NCI-H510A (cell line): ENCODE data around the gene LPP.

Experiments
- DNase-seq: peaks from one replicate; lab custom pipeline; 2025; lab: John Stamatoyannopoulos, UW

LPP gene

GRCh38 chr3:188749830-188750229 is 595.9 kb downstream of the LPP start:
- no peak for DNase-seq

- DNase-seq: no peak
Measured at GRCh38 chr3:188750617-188751016, 596.7 kb downstream of the LPP start.

- DNase-seq: no peak
Measured at GRCh38 chr3:188752850-188753249, 598.9 kb downstream of the LPP start.

- DNase-seq: no peak
Measured at GRCh38 chr3:188754267-188754666, 600.3 kb downstream of the LPP start.

GRCh38 chr3:188756241-188756640 is 602.3 kb downstream of the LPP start:
- DNase-seq: no peak

- no peak for DNase-seq
Measured at GRCh38 chr3:188759336-188760005, 605.5 kb downstream of the LPP start.

- no peak for DNase-seq
Measured at GRCh38 chr3:188760408-188760807, 606.5 kb downstream of the LPP start.

GRCh38 chr3:188761439-188761838 is 607.5 kb downstream of the LPP start:
- no peak for DNase-seq

GRCh38 chr3:188761964-188762363 is 608.0 kb downstream of the LPP start:
- no peak for DNase-seq

GRCh38 chr3:188764609-188765008 is 610.7 kb downstream of the LPP start:
- DNase-seq: no peak

GRCh38 chr3:188769831-188770230 is 615.9 kb downstream of the LPP start:
- DNase-seq: no peak

GRCh38 chr3:188772886-188773285 is 618.9 kb downstream of the LPP start:
- no peak for DNase-seq

GRCh38 chr3:188775412-188775811 is 621.5 kb downstream of the LPP start:
- no peak for DNase-seq

- no peak for DNase-seq
Measured at GRCh38 chr3:188776447-188776846, 622.5 kb downstream of the LPP start.

- DNase-seq: no peak
Measured at GRCh38 chr3:188778091-188778852, 624.3 kb downstream of the LPP start.

GRCh38 chr3:188779281-188779980 is 625.5 kb downstream of the LPP start:
- no peak for DNase-seq

- no peak for DNase-seq
Measured at GRCh38 chr3:188780193-188781147, 626.5 kb downstream of the LPP start.

- no peak for DNase-seq
Measured at GRCh38 chr3:188782613-188783124, 628.7 kb downstream of the LPP start.

GRCh38 chr3:188786424-188786823 is 632.5 kb downstream of the LPP start:
- no peak for DNase-seq

GRCh38 chr3:188788621-188789081 is 634.7 kb downstream of the LPP start:
- no peak for DNase-seq

GRCh38 chr3:188789251-188789650 is 635.3 kb downstream of the LPP start:
- DNase-seq: no peak

GRCh38 chr3:188791311-188791710 is 637.4 kb downstream of the LPP start:
- DNase-seq: no peak
